HepG2 (cell line): ENCODE data around the gene SMURF2. TPM values are rescaled to one million over a fixed set of nuclear protein-coding genes. Genes with fewer than 3 reads are reported as not detected.

Experiments used
- ATAC-seq: fragments of 200-7000 bp; cut with Tn5 transposase; 3 replicates; pipeline ENCODE4 v1.9.1; 2020; ENCODE audit warnings: mild to moderate bottlenecking, moderate library complexity
- BruUV-seq: library from RNA; stranded (reverse); fragments of 400-500 nt; replicated peaks from 2 replicates; lab custom pipeline; 2021; lab: Mats Ljungman, UMichigan
- CTCF ChIA-PET: fragments of 300-600 bp; formaldehyde crosslinking; extraction: SDS; loops from one replicate; lab custom pipeline; 2021; ENCODE audit warnings: low total read pairs, inconsistent platforms, low intra/inter-chr PET ratio; lab: Yijun Ruan, JAX
- POLR2A ChIA-PET: fragments of 350-600 bp; sonication (Branson Sonifier 250); formaldehyde crosslinking; loops from one replicate; lab custom pipeline; 2020; ENCODE audit warnings: antibody characterized with exemption, inconsistent platforms; lab: Yijun Ruan, JAX
- DNase-seq: peaks from one replicate; pipeline ENCODE4 v3.0.0-alpha.2; 2015; ENCODE audit warnings: low spot score
- FAIRE-seq: peaks from 3 replicates; lab custom pipeline; 2011; peaks lifted over from hg19 to GRCh38; lab: Jason Lieb, UNC
- H2AFZ ChIP-seq: one replicate; pipeline ENCODE4 v1.6.1; 2011; ENCODE audit warnings: low read length, inconsistent platforms
- H3K27ac ChIP-seq: fragments of 300-600 bp; 3 replicates; pipeline ENCODE4 v1.8.0; 2011; ENCODE audit warnings: mixed run types, mild to moderate bottlenecking, mixed read lengths, low read length, inconsistent platforms; ENCODE audit not compliant: insufficient read depth; ENCODE audit errors: extremely low read length
- H3K27me3 ChIP-seq, 2 experiments: fragments of 200-600 bp in 1 of 2; 2 replicates in 1 of 2; 3 replicates in 1 of 2; pipeline versions ENCODE4 v1.6.0 to v1.8.0; 2011; ENCODE audit warnings: low read length in 2 of 2, mild to moderate bottlenecking in 2 of 2, moderate library complexity in 2 of 2, inconsistent platforms in 1 of 2; ENCODE audit not compliant: insufficient read depth in 2 of 2, control insufficient read depth in 1 of 2
- H3K36me3 ChIP-seq, 2 experiments: fragments of 200-600 bp in 1 of 2; replicated peaks in 1 of 2; 2 replicates in 1 of 2; 3 replicates in 1 of 2; pipeline versions ENCODE4 v1.5.1 to v1.8.0; 2011; ENCODE audit warnings: low read length in 2 of 2, inconsistent platforms in 1 of 2; ENCODE audit not compliant: insufficient read depth in 2 of 2, control insufficient read depth in 1 of 2
- H3K4me1 ChIP-seq: 2 replicates; pipeline ENCODE4 v1.5.1; 2012; ENCODE audit warnings: low read length, inconsistent platforms; ENCODE audit not compliant: insufficient read depth
- H3K4me2 ChIP-seq: 2 replicates; pipeline ENCODE4 v1.6.0; 2011; ENCODE audit warnings: low read depth, low read length, inconsistent platforms
- H3K4me3 ChIP-seq, 3 experiments: fragments of 200-600 bp in 1 of 3; sonication (generic), shearing (Covaris generic) in 1 of 3; replicated peaks in 1 of 3; 2 replicates each; pipeline ENCODE4 v1.5.1; 2011 to 2016; ENCODE audit warnings: low read length in 3 of 3, inconsistent platforms in 2 of 3, low read depth in 2 of 3, mild to moderate bottlenecking in 2 of 3, control low read depth in 1 of 3, mixed read lengths in 1 of 3; ENCODE audit not compliant: insufficient read depth in 1 of 3
- H3K79me2 ChIP-seq: one replicate; pipeline ENCODE4 v1.6.1; 2011; ENCODE audit warnings: low read length, inconsistent platforms; ENCODE audit not compliant: insufficient read depth
- H3K9ac ChIP-seq: 2 replicates; pipeline ENCODE4 v1.6.0; 2011; ENCODE audit warnings: mild to moderate bottlenecking, low read depth, low read length, inconsistent platforms; ENCODE audit not compliant: insufficient read depth
- H3K9me3 ChIP-seq: 2 replicates; pipeline ENCODE4 v1.5.1; 2012; ENCODE audit warnings: mild to moderate bottlenecking, low read length
- H4K20me1 ChIP-seq: 2 replicates; pipeline ENCODE4 v1.6.0; 2011; ENCODE audit warnings: inconsistent platforms, mild to moderate bottlenecking, low read length, moderate library complexity; ENCODE audit not compliant: insufficient read depth
- CREB1 ChIP-seq, 2 experiments: fragments of 450-650 bp in 1 of 2; IDR thresholded peaks; 2 replicates each; pipeline ENCODE4 v1.6.1; 2016 to 2017; ENCODE audit warnings: control low read depth in 1 of 2, mild to moderate bottlenecking in 1 of 2, missing compliant biosample characterization in 1 of 2, missing genetic modification characterization in 1 of 2
- FOXO1 ChIP-seq: sonication (generic); formaldehyde crosslinking; IDR thresholded peaks from 2 replicates; pipeline ENCODE4 v1.4.0; 2020; ENCODE audit warnings: missing genetic modification reagents
- GABPA ChIP-seq, 2 experiments: IDR thresholded peaks; 2 replicates each; pipeline ENCODE4 v1.6.1; 2011 to 2016; ENCODE audit warnings: low read depth in 2 of 2, low read length in 1 of 2, missing biosample characterization in 1 of 2, missing genetic modification characterization in 1 of 2
- HNF1B ChIP-seq: sonication (generic); formaldehyde crosslinking; IDR thresholded peaks from 2 replicates; pipeline ENCODE4 v1.5.1; 2020; ENCODE audit warnings: mild to moderate bottlenecking, moderate library complexity, missing genetic modification reagents
- KMT2A ChIP-seq: sonication (generic); formaldehyde crosslinking; IDR thresholded peaks from 2 replicates; pipeline ENCODE4 v1.4.0; 2020; ENCODE audit warnings: missing genetic modification reagents
- POLR2AphosphoS2 ChIP-seq: IDR thresholded peaks from 2 replicates; pipeline ENCODE4 v1.6.1; 2011; ENCODE audit warnings: low read depth, low read length, improper control_type of control experiment
- SOX13 ChIP-seq, 3 experiments: fragments of 450-650 bp in 1 of 3; sonication (generic) in 1 of 3; formaldehyde crosslinking in 1 of 3; IDR thresholded peaks in 2 of 3; conservative IDR thresholded peaks in 1 of 3; 2 replicates each; pipeline versions ENCODE4 v1.5.0 to v1.6.1; 2016 to 2020; ENCODE audit warnings: antibody characterized with exemption in 1 of 3, mild to moderate bottlenecking in 1 of 3, missing compliant biosample characterization in 1 of 3, missing genetic modification reagents in 1 of 3, moderate library complexity in 1 of 3
- ZNF530 ChIP-seq: sonication (generic); formaldehyde crosslinking; IDR thresholded peaks from 2 replicates; pipeline ENCODE4 v1.5.0; 2020; ENCODE audit warnings: low read depth, mild to moderate bottlenecking, missing genetic modification reagents
- ZNF616 ChIP-seq: sonication (generic); formaldehyde crosslinking; IDR thresholded peaks from 2 replicates; pipeline ENCODE4 v1.5.0; 2020; ENCODE audit warnings: low read depth, mild to moderate bottlenecking, missing genetic modification reagents
- ZNF788 ChIP-seq: sonication (generic); formaldehyde crosslinking; IDR thresholded peaks from 2 replicates; pipeline ENCODE4 v1.5.0; 2020; ENCODE audit warnings: mild to moderate bottlenecking, missing genetic modification reagents, borderline replicate concordance
- WGBS: methylation state at CpG from one replicate; pipeline ENCODE4 v1.1.6; 2017; ENCODE audit warnings: low lambda C conversion rate; 5-methylcytosine and 5-hydroxymethylcytosine counted together
- in situ Hi-C: cut with HindIII; loops from 2 replicates; pipeline ENCODE4 v1.10.0; 2017; ENCODE audit warnings: low pct_unique_long_range_greater_than_20kb; ENCODE audit not compliant: extremely low pct_ligation_motif_present
- intact Hi-C: fragments of 100-400 bp; cut with micrococcal nuclease; formaldehyde crosslinking; loops from one replicate; pipeline ENCODE4 v1.10.0; 2022; ENCODE audit not compliant: unreplicated experiment
- polyA plus RNA-seq, 8 experiments: library from polyadenylated mRNA; depleted of rRNA in 3 of 8; stranded (reverse) in 7 of 8; unstranded in 1 of 8; fragments of >200 nt; fragmentation: Illumina TruSeq in 4 of 8; extraction: Trizol in 4 of 8; gene quantifications; 2 replicates each; pipeline versions ENCODE4 v1.2.1 to v1.2.3, GENCODE V29; 2011 to 2016; ENCODE audit warnings: low read depth in 4 of 8, missing spikeins in 1 of 8, mixed read lengths in 1 of 8; ENCODE audit not compliant: insufficient read depth in 1 of 8
- total RNA-seq, 5 experiments: library from RNA; depleted of rRNA; stranded (reverse); fragments of >200 nt; fragmentation: Illumina TruSeq; extraction: Trizol; gene quantifications; 2 replicates each; pipeline ENCODE4 v1.2.3, GENCODE V29; 2016; ENCODE audit warnings: low read depth in 1 of 5
- TF ChIP-seq, protein P1 (sequence below): IDR thresholded peaks from 2 replicates; pipeline ENCODE4 v1.6.1; 2018; ENCODE audit warnings: missing genetic modification reagents

Gene SMURF2
- total and polyA plus RNA-seq, 2 of the 13 experiments (the other 11 are each of a cell fraction or from before 2014, with no cell fraction given) = 14.9 to 24.3 TPM

DNA sequence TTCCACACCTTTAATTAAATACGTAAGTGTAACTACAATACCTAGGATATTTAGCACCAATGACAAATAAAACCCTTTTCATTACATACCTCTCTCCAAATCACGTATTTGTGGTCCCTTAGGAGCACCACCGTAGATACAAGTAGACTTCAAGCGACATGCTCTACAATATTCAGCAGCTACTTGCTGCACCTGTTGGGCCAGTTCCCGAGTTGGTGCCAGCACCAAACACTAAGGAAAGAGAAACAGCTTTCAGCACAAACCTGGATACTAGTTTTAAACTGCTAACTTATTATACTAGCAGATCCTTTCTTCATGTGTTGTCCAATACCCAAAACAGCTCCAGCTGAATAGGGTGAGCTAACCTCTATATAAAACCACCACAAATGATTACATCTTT is 158.8 kb downstream of the SMURF2 start:
- intact Hi-C loops = no loop called here
- ChIA-PET CTCF (no interaction called here), POLR2A (no interaction called here)
- ATAC-seq = no peak
- Histone ChIP-seq H3K4me1 (peaks cover 66% of the 10 kb centered on the region), H2AFZ (no peak overlapping the region), H4K20me1 (peaks cover 67% of the 10 kb centered on the region), H3K27me3 (peaks cover 0 to 3% of the 10 kb centered on the region in 2 experiments; a peak in 1 of 5 replicates), H3K4me2 (peak overlapping the region; percentile 79; the same call in 1 of the 2 replicates), H3K9me3 (no peaks in the 10 kb centered on the region), H3K4me3 (no peak overlapping the region), H3K36me3 (peaks cover 26 to 56% of the 10 kb centered on the region in 2 experiments), H3K27ac (no peak overlapping the region), H3K9ac (no peak overlapping the region), H3K79me2 (peaks cover 49% of the 10 kb centered on the region)
- 94% methylated on average over 5 of the region's 5 CpGs for WGBS
- no peak for FAIRE-seq
- in situ Hi-C loops = loop anchor here (10.0 kb wide), 1 partner anchor 659 kb away; the partner anchor contains the start of gene SMARCD2
- BruUV-seq = no TSS peak
- TF ChIP-seq, protein P1, sequence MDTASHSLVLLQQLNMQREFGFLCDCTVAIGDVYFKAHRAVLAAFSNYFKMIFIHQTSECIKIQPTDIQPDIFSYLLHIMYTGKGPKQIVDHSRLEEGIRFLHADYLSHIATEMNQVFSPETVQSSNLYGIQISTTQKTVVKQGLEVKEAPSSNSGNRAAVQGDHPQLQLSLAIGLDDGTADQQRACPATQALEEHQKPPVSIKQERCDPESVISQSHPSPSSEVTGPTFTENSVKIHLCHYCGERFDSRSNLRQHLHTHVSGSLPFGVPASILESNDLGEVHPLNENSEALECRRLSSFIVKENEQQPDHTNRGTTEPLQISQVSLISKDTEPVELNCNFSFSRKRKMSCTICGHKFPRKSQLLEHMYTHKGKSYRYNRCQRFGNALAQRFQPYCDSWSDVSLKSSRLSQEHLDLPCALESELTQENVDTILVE = no peak
- no peak for TF ChIP-seq HNF1B (CRISPR knock-in tag)
- TF ChIP-seq SOX13 (IDR thresholded peaks at IDR 0.05) = no peak
- 0 out of 4 replicates have a peak, but pooled peaks of 1 of the 2 experiments have one; percentile 26 for TF ChIP-seq SOX13 (CRISPR knock-in tag; conservative IDR thresholded peaks at IDR 0.05 in 1 of 2, IDR thresholded peaks at IDR 0.05 in 1 of 2)
- TF ChIP-seq ZNF788 (CRISPR knock-in tag) = no peak
- TF ChIP-seq GABPA (IDR thresholded peaks at IDR 0.05; ENCODE audit: low read depth, low read length) = no peak
- peak; percentile 9; the same call in 1 of the 2 replicates for TF ChIP-seq GABPA (CRISPR knock-in tag; IDR thresholded peaks at IDR 0.05; ENCODE audit: low read depth)
- TF ChIP-seq KMT2A (CRISPR knock-in tag) = no peak
- 0 out of 2 replicates have a peak, but pooled peaks have one; percentile 26 for TF ChIP-seq POLR2AphosphoS2
- TF ChIP-seq CREB1 (IDR thresholded peaks at IDR 0.05) = no peak
- peak; percentile 30; the same call in 1 of the 2 replicates for TF ChIP-seq CREB1 (CRISPR knock-in tag; IDR thresholded peaks at IDR 0.05)
- TF ChIP-seq ZNF530 = no peak
- TF ChIP-seq ZNF616 = no peak
- TF ChIP-seq FOXO1 (CRISPR knock-in tag) = no peak
- DNase-seq = no peak
